ENCODE results near the gene ZDHHC11B.
A peak's percentile ranks its signal among the peaks of the same experiment; 100 is the strongest.

- no peak for TF ChIP-seq POLR2A (IDR thresholded peaks at IDR 0.05)
- TF ChIP-seq, protein P1, sequence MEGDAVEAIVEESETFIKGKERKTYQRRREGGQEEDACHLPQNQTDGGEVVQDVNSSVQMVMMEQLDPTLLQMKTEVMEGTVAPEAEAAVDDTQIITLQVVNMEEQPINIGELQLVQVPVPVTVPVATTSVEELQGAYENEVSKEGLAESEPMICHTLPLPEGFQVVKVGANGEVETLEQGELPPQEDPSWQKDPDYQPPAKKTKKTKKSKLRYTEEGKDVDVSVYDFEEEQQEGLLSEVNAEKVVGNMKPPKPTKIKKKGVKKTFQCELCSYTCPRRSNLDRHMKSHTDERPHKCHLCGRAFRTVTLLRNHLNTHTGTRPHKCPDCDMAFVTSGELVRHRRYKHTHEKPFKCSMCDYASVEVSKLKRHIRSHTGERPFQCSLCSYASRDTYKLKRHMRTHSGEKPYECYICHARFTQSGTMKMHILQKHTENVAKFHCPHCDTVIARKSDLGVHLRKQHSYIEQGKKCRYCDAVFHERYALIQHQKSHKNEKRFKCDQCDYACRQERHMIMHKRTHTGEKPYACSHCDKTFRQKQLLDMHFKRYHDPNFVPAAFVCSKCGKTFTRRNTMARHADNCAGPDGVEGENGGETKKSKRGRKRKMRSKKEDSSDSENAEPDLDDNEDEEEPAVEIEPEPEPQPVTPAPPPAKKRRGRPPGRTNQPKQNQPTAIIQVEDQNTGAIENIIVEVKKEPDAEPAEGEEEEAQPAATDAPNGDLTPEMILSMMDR (IDR thresholded peaks at IDR 0.05 in 4 of 5, conservative IDR thresholded peaks at IDR 0.05 in 1 of 5) = peak; percentile 51 to 73 (median 60)
Measured at GRCh38 chr5:669111-669841, 115.3 kb downstream of the ZDHHC11B start.

Measured in gastrocnemius medialis (tissue), 4 donors.